CMK (cell line): ENCODE measurements around the gene FTCDNL1.

ENCODE experiments used
- DNase-seq: peaks from one replicate; pipeline ENCODE4 v3.0.0-alpha.2; 2010; ENCODE audit warnings: low read depth

Gene FTCDNL1

GRCh38 chr2:199791326-199791725 is 59.7 kb downstream of the FTCDNL1 start:
- no peak for DNase-seq

- DNase-seq: no peak
Measured at GRCh38 chr2:199784512-199784911, 66.5 kb downstream of the FTCDNL1 start.

GRCh38 chr2:199779589-199779988 is 71.4 kb downstream of the FTCDNL1 start:
- no peak for DNase-seq

GRCh38 chr2:199778655-199779054 is 72.3 kb downstream of the FTCDNL1 start:
- no peak for DNase-seq

- DNase-seq: no peak
Measured at GRCh38 chr2:199777916-199778315, 73.1 kb downstream of the FTCDNL1 start.

- no peak for DNase-seq
Measured at GRCh38 chr2:199777315-199777714, 73.7 kb downstream of the FTCDNL1 start.

- DNase-seq: no peak
Measured at GRCh38 chr2:199775267-199775666, 75.7 kb downstream of the FTCDNL1 start.

- DNase-seq: no peak
Measured at GRCh38 chr2:199772035-199772976, 78.7 kb downstream of the FTCDNL1 start.

GRCh38 chr2:199770716-199771115 is 80.3 kb downstream of the FTCDNL1 start:
- DNase-seq: no peak

- DNase-seq: no peak
Measured at GRCh38 chr2:199765646-199766045, 85.3 kb downstream of the FTCDNL1 start.

GRCh38 chr2:199764273-199764800 is 86.7 kb downstream of the FTCDNL1 start:
- DNase-seq: no peak

GRCh38 chr2:199762963-199763362 is 88.0 kb downstream of the FTCDNL1 start:
- no peak for DNase-seq

- no peak for DNase-seq
Measured at GRCh38 chr2:199760574-199760973, 90.4 kb downstream of the FTCDNL1 start.

- no peak for DNase-seq
Measured at GRCh38 chr2:199757233-199757870, 93.6 kb downstream of the FTCDNL1 start.

GRCh38 chr2:199756743-199757142 is 94.2 kb downstream of the FTCDNL1 start:
- no peak for DNase-seq

- DNase-seq: no peak
Measured at GRCh38 chr2:199756211-199756610, 94.8 kb downstream of the FTCDNL1 start.

GRCh38 chr2:199754766-199755165 is 96.2 kb downstream of the FTCDNL1 start:
- DNase-seq: no peak

- DNase-seq: no peak
Measured at GRCh38 chr2:199751492-199752120, 99.4 kb downstream of the FTCDNL1 start.

- DNase-seq: no peak
Measured at GRCh38 chr2:199749571-199749970, 101.4 kb downstream of the FTCDNL1 start.

GRCh38 chr2:199744724-199745123 is 106.3 kb downstream of the FTCDNL1 start:
- DNase-seq: no peak

- DNase-seq: no peak
Measured at GRCh38 chr2:199744260-199744659, 106.7 kb downstream of the FTCDNL1 start.

- no peak for DNase-seq
Measured at GRCh38 chr2:199743415-199744120, 107.4 kb downstream of the FTCDNL1 start.
